ENCODE data around the gene GRPEL1. TPM values are rescaled to one million over a fixed set of nuclear protein-coding genes. Genes with fewer than 3 reads are reported as not detected.

The GRPEL1 gene
- total and polyA plus RNA-seq, 9 of the 15 experiments (the other 6 are each of a cell fraction or from before 2014, with no cell fraction given) = 43.4 to 192 (median 86.6) TPM

- ATAC-seq = no peak
Observed at GRCh38 chr4:7059662-7060061, 8.2 kb downstream of the GRPEL1 start.

More at GRCh38 chr4:7059662-7060061, 8.2 kb downstream of the GRPEL1 start:
- DNase-seq (ENCODE audit: extremely low read depth in 1 of 4, low spot score in 3 of 4) (no peak), FAIRE-seq (no peak)
- BruUV-seq (replicated peaks) = no TSS peak
- H3K27ac ChIP-seq (ENCODE audit: extremely low read depth, low read depth, low read length) = no peak overlapping the region
- no peak overlapping the region for H3K9ac ChIP-seq (ENCODE audit: insufficient read depth in 1 of 2, low read depth in 2 of 2, low read length in 2 of 2)
- in situ Hi-C loops (cut with MboI) = no loop called here
- H3K4me2 ChIP-seq (ENCODE audit: insufficient read depth, low read length) = no peak overlapping the region
- no peak overlapping the region for H2AFZ ChIP-seq (ENCODE audit: low read depth, low read length)
- H4K20me1 ChIP-seq (replicated peaks; ENCODE audit: control insufficient read depth, insufficient read depth, low read length) = 0 out of 2 replicates have a peak, but pooled peaks cover 8% of the 10 kb centered on the region
- no peak overlapping the region for H3K4me3 ChIP-seq
- POLR2A ChIA-PET = interaction anchor here (0.7 to 1.5 kb wide), 7 partner anchors 8 to 48 kb away, joined by 3 to 5 read pairs (median 3); partner anchors contain the start of gene GRPEL1
- H3K9me3 ChIP-seq (replicated peaks; ENCODE audit: control insufficient read depth, insufficient read depth, low read depth, low read length) = no peaks in the 10 kb centered on the region
- H3K79me2 ChIP-seq (ENCODE audit: control insufficient read depth, insufficient read depth, low read length) = peaks cover 15% of the 10 kb centered on the region
- H3K4me1 ChIP-seq (replicated peaks in 1 of 2; ENCODE audit: control insufficient read depth in 2 of 2, insufficient read depth in 2 of 2, low read length in 2 of 2) = peaks cover 0 to 5% of the 10 kb centered on the region in 2 experiments; a peak in 1 of 5 replicates
- CTCF ChIA-PET (ENCODE audit: low intra/inter-chr PET ratio) = no interaction called here
- no peaks in the 10 kb centered on the region for H3K27me3 ChIP-seq (ENCODE audit: control insufficient read depth in 2 of 2, insufficient read depth in 2 of 2, low read length in 2 of 2)
- TF ChIP-seq HMGXB4 (CRISPR knock-in tag; IDR thresholded peaks at IDR 0.05) (no peak), FOXJ3 (CRISPR knock-in tag; IDR thresholded peaks at IDR 0.05) (no peak), POLR2A (conservative IDR thresholded peaks at IDR 0.05) (0 out of 2 replicates have a peak, but pooled peaks have one; percentile 17), ZFP91 (CRISPR knock-in tag; IDR thresholded peaks at IDR 0.05) (no peak), ZNF280A (IDR thresholded peaks at IDR 0.05; ENCODE audit: low read depth, partially characterized antibody) (no peak), SPI1 (IDR thresholded peaks at IDR 0.05; ENCODE audit: borderline replicate concordance, low read depth, low read length) (peak; percentile 32; the same call in 1 of the 2 replicates), SUPT5H (IDR thresholded peaks at IDR 0.05) (0 out of 2 replicates have a peak, but pooled peaks have one; percentile 23), TAF15 (IDR thresholded peaks at IDR 0.05; ENCODE audit: low read depth, low read length) (no peak), EHMT2 (IDR thresholded peaks at IDR 0.05) (no peak)
- intact Hi-C loops (cut with micrococcal nuclease) = no loop called here
- H3K36me3 ChIP-seq (ENCODE audit: control insufficient read depth, insufficient read depth, low read length) = peaks cover 85% of the 10 kb centered on the region
- no peaks in the 10 kb centered on the region for H3K9me1 ChIP-seq (ENCODE audit: control insufficient read depth, insufficient read depth, low read length)
- 86% methylated on average over 11 of the region's 11 CpGs for WGBS (ENCODE audit: insufficient coverage, low coverage, missing lambda C conversion rate)

Data from K562 (cell line).